Measurements from ENCODE around the gene ZNRF3.

The ZNRF3 gene

DNA sequence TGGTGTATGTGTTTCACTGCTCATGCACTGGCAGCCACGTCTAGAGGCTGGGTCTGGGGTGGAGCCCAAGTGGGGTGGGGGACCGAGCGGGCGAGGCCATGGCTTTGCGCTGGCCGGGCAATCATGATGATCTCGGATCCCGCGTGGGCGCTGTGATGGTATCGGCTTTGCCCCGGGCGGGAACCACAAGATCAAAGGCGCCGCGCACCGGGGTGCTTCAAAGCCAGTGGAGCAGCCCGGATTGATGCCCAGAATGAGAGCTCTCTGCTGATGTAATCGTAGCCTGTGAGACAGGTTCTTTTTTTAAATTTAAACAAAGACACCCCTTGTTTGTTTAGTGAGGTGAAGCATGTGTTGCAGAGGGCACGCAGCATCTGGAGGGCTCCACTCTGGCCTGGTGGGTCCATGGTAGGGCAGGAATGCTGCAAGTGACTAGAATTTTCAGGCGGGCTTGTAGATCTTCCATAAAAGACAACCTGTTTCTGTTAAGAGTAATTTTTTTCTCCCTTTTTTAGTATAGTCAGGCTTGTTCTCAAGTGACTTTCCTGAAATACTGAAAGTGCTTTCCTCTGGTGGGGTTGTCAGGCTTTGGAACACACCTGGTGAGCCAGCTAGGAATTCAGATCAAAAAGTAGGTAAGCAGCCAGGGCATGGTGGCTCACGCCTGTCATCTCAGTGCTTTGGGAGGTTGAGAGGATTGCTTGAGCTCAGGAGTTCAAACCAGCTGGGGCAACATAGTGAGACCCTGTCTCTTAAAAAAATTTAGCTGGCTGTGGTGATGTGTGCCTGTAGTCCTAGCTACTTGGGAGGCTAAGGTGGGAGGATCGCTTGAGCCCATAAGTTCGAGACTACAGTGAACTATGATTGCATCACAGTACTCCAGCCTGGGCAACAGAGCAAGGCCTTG, 40.7 kb downstream of the ZNRF3 start:
- peaks cover 3% of the 10 kb centered on the region for H3K27me3 ChIP-seq (replicated peaks; ENCODE audit: control insufficient read depth, insufficient read depth, low read length)
- no peak for DNase-seq (ENCODE audit: extremely low read depth, insufficient read length)
- H3K4me3 ChIP-seq (replicated peaks; ENCODE audit: low read depth, low read length), result no peak overlapping the region
- no peaks in the 10 kb centered on the region for H3K36me3 ChIP-seq (ENCODE audit: control insufficient read depth, insufficient read depth, low read length)
- TF ChIP-seq, protein P1, sequence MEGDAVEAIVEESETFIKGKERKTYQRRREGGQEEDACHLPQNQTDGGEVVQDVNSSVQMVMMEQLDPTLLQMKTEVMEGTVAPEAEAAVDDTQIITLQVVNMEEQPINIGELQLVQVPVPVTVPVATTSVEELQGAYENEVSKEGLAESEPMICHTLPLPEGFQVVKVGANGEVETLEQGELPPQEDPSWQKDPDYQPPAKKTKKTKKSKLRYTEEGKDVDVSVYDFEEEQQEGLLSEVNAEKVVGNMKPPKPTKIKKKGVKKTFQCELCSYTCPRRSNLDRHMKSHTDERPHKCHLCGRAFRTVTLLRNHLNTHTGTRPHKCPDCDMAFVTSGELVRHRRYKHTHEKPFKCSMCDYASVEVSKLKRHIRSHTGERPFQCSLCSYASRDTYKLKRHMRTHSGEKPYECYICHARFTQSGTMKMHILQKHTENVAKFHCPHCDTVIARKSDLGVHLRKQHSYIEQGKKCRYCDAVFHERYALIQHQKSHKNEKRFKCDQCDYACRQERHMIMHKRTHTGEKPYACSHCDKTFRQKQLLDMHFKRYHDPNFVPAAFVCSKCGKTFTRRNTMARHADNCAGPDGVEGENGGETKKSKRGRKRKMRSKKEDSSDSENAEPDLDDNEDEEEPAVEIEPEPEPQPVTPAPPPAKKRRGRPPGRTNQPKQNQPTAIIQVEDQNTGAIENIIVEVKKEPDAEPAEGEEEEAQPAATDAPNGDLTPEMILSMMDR (IDR thresholded peaks at IDR 0.05; ENCODE audit: insufficient read depth, low read length, poor library complexity, severe bottlenecking), result no peak

DNA sequence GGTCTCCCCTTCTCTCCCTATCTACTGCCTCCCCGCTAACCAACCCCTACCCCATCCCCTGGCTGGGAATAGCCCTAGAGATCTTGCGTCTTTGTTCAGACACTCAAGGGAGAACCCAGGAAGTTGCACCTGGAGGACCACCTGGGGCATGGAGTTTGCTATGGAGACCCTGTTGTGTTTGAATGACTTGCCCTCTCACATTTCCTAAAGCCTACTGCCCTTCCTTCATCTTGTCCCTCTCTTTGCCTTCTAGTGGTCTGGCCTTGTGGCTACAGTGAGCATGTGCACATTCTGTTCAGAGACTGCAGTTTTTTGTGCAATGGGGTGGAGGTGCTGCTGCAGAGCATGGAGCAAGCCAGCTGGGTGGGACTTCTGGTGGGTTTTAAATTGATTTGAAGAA, 42.5 kb downstream of the ZNRF3 start:
- Histone ChIP-seq H3K36me3 (ENCODE audit: control insufficient read depth, insufficient read depth, low read length) (no peaks in the 10 kb centered on the region), H3K27me3 (replicated peaks; ENCODE audit: control insufficient read depth, insufficient read depth, low read length) (peaks cover 5% of the 10 kb centered on the region), H3K4me3 (replicated peaks; ENCODE audit: low read depth, low read length) (no peak overlapping the region)
- TF ChIP-seq, protein P1 (IDR thresholded peaks at IDR 0.05; ENCODE audit: insufficient read depth, low read length, poor library complexity, severe bottlenecking), result no peak
- no peak for DNase-seq (ENCODE audit: extremely low read depth, insufficient read length)

DNA sequence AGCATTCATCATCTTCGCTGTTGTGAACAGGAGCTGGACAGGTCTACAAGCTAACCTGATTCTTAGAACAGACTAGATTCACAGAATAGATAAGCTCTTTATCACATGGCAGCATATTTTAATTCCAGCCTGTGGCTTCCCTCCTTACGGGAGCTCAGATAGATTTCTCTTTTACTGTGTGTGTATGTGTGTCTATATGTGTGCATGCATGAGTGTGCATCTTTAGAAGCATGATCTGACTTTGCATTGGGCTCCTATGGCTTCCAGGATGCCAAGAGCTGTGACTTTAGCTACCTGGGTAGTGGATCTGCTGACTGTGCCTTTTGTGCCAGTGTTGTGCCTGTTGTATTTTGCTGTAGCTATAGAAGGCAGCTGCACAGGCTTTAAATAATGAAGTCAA, 44.3 kb downstream of the ZNRF3 start:
- Histone ChIP-seq H3K4me3 (replicated peaks; ENCODE audit: low read depth, low read length) (no peak overlapping the region), H3K27me3 (replicated peaks; ENCODE audit: control insufficient read depth, insufficient read depth, low read length) (peaks cover 8% of the 10 kb centered on the region), H3K36me3 (ENCODE audit: control insufficient read depth, insufficient read depth, low read length) (no peaks in the 10 kb centered on the region)
- TF ChIP-seq, protein P1 (IDR thresholded peaks at IDR 0.05; ENCODE audit: insufficient read depth, low read length, poor library complexity, severe bottlenecking), result no peak
- no peak for DNase-seq (ENCODE audit: extremely low read depth, insufficient read length)

DNA sequence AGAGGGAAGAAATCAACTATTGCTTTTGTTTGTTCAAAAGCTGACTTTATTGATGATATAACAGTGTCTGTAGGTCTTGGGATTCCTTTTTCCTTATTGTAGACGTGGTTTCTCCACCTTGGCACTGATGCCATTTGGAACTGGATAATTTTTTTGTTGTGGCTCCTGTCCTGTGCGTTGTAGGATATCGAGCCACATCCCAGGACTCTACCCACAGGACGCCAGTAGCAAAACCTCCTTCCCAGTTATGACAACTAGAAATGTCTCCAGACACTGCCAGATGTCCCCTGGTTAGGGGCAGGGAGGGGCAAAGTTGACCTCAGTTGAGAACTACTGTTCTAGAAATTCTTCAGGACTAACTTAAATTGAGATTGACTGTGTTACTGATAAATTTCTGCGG, 45.8 kb downstream of the ZNRF3 start:
- H3K27me3 ChIP-seq (replicated peaks; ENCODE audit: control insufficient read depth, insufficient read depth, low read length), result peaks cover 8% of the 10 kb centered on the region
- H3K4me3 ChIP-seq (replicated peaks; ENCODE audit: low read depth, low read length), result no peak overlapping the region
- no peak for DNase-seq (ENCODE audit: extremely low read depth, insufficient read length)
- no peaks in the 10 kb centered on the region for H3K36me3 ChIP-seq (ENCODE audit: control insufficient read depth, insufficient read depth, low read length)
- TF ChIP-seq, protein P1 (IDR thresholded peaks at IDR 0.05; ENCODE audit: insufficient read depth, low read length, poor library complexity, severe bottlenecking), result no peak

DNA sequence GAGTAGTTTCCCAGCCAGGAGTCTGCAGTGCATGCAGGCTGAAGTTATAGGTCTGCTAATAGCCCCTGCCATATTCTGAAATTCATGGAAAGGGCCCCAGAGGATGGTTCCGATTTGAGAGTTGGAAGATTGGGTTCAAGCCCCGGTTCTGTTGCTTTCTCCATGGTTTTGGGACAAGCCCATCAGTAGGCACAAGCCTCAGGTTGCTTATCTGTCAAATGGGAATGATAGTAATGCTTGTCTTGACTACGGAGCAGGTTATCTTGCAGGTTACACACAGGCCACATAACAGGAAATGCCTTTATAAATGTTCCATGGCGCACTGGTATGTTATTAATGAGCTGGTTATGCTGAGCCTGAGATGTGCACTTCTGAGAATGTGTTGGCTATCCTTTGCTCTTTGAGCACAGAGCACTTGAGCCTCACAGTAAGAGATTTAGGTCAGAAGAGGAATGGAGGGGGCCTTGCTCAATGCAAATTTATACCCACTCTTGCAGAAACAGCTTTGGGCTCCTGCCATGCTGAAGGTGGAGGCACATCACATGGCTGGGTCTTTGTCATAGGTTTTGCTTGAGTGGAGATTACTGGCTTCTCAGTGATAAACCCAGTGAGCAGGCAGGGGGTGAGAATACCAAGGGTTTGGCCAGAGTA, 47.1 kb downstream of the ZNRF3 start:
- TF ChIP-seq, protein P1 (IDR thresholded peaks at IDR 0.05; ENCODE audit: insufficient read depth, low read length, poor library complexity, severe bottlenecking), result no peak
- H3K27me3 ChIP-seq (replicated peaks; ENCODE audit: control insufficient read depth, insufficient read depth, low read length), result peaks cover 4% of the 10 kb centered on the region
- H3K4me3 ChIP-seq (replicated peaks; ENCODE audit: low read depth, low read length), result no peak overlapping the region
- H3K36me3 ChIP-seq (ENCODE audit: control insufficient read depth, insufficient read depth, low read length), result no peaks in the 10 kb centered on the region
- DNase-seq (ENCODE audit: extremely low read depth, insufficient read length), result no peak
